ENCODE measurements around the gene PIPOX.

Gene PIPOX

DNA sequence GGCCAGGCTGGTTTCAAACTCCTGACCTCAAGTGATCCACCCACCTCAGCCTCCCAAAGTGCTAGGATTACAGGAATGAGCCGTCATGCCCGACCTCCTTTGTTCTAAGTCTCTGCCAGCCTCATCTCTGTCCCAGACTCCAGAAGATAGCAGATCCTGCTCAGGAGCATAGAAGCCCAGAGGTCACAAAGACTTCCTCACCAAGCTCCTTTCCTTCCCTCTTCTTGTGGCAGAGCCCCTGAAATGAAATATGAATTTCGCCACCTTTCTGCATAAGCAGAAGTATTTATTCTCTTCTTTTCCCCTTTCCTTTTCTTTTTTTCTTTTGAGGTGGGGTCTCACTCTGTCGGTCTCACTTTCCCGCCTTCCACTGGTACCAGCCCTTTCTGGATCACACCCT is 11.5 kb upstream of the PIPOX start:
- no peak overlapping the region for H3K9ac ChIP-seq (ENCODE audit: low read length)
- TF ChIP-seq EZH2 (optimal IDR thresholded peaks at IDR 0.05; ENCODE audit: low read depth, low read length) (no peak), EZH2phosphoT487 (IDR thresholded peaks at IDR 0.05; ENCODE audit: low read length) (no peak)
- TF ChIP-seq, protein P1, sequence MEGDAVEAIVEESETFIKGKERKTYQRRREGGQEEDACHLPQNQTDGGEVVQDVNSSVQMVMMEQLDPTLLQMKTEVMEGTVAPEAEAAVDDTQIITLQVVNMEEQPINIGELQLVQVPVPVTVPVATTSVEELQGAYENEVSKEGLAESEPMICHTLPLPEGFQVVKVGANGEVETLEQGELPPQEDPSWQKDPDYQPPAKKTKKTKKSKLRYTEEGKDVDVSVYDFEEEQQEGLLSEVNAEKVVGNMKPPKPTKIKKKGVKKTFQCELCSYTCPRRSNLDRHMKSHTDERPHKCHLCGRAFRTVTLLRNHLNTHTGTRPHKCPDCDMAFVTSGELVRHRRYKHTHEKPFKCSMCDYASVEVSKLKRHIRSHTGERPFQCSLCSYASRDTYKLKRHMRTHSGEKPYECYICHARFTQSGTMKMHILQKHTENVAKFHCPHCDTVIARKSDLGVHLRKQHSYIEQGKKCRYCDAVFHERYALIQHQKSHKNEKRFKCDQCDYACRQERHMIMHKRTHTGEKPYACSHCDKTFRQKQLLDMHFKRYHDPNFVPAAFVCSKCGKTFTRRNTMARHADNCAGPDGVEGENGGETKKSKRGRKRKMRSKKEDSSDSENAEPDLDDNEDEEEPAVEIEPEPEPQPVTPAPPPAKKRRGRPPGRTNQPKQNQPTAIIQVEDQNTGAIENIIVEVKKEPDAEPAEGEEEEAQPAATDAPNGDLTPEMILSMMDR (IDR thresholded peaks at IDR 0.05; ENCODE audit: low read length) = no peak
- H3K9me3 ChIP-seq (replicated peaks; ENCODE audit: insufficient read depth, low read length) = no peaks in the 10 kb centered on the region
- H3F3A ChIP-seq (ENCODE audit: insufficient read depth, low read length) = no peaks in the 10 kb centered on the region
- no peaks in the 10 kb centered on the region for H4K20me1 ChIP-seq (ENCODE audit: insufficient read depth, low read length)
- no peak overlapping the region for H3K4me3 ChIP-seq (ENCODE audit: low read length)
- H3K9me2 ChIP-seq (replicated peaks; ENCODE audit: insufficient read depth, low read length) = no peaks in the 10 kb centered on the region
- no peaks in the 10 kb centered on the region for H3K79me2 ChIP-seq (ENCODE audit: low read length)
- no peak overlapping the region for H3K27ac ChIP-seq (ENCODE audit: low read length)
- no peak for DNase-seq
- no peaks in the 10 kb centered on the region for H3K36me3 ChIP-seq (replicated peaks; ENCODE audit: insufficient read depth, low read length)
- no peak overlapping the region for H2AFZ ChIP-seq (ENCODE audit: low read length)
- no peak overlapping the region for H3K4me2 ChIP-seq (ENCODE audit: low read depth, low read length)
- H3K27me3 ChIP-seq (replicated peaks; ENCODE audit: insufficient read depth, low read length) = peaks cover 55% of the 10 kb centered on the region
- no peaks in the 10 kb centered on the region for H3K4me1 ChIP-seq (ENCODE audit: low read length)

DNA sequence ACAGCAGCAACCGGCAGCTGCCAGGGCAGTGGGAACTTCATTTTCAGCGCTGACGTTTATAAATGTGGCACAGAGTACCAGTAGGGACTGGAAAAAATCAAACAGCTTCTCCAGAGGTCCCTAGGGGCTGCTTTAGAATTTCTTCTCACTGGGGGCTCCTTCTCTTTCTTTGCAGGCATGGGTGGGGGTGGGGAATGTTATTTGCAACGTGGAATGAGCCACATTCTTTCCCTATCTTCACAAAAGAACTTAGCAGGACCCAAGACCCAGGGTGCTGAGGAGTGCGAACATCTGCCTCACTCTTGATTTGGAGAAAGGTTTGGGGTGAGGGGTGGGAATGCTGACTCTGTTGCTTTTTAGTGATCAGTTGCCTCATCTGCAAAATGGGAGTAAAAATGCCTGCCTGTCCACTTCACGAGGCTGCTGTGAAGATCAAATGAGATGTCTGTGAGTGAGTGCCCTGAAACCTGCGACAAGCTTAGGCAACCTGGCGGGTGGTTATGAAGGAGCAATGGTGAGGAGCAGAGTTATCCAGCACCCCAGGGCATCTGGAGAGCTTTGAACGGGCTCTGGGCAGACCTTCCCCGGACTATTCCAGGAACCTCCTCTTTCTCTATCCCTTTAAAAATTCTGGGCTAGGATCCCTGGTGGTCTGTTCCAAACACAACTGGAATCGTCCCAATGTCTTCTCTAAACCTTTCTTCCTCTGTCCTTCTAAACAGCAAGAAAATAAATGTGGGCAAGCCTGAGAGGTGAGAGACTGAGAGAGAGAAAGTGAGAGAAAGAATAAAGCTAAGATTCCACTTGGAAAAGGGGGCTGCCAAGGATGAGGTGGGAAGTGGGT is 10.7 kb upstream of the PIPOX start:
- Histone ChIP-seq H3K4me2 (ENCODE audit: low read depth, low read length) (no peak overlapping the region), H3K4me3 (ENCODE audit: low read length) (no peak overlapping the region), H3F3A (ENCODE audit: insufficient read depth, low read length) (no peaks in the 10 kb centered on the region), H3K9me3 (replicated peaks; ENCODE audit: insufficient read depth, low read length) (no peaks in the 10 kb centered on the region), H3K4me1 (ENCODE audit: low read length) (no peaks in the 10 kb centered on the region), H3K79me2 (ENCODE audit: low read length) (no peaks in the 10 kb centered on the region), H3K9ac (ENCODE audit: low read length) (no peak overlapping the region), H2AFZ (ENCODE audit: low read length) (no peak overlapping the region), H3K27ac (ENCODE audit: low read length) (no peak overlapping the region), H3K27me3 (replicated peaks; ENCODE audit: insufficient read depth, low read length) (peaks cover 52% of the 10 kb centered on the region), H4K20me1 (ENCODE audit: insufficient read depth, low read length) (no peaks in the 10 kb centered on the region), H3K36me3 (replicated peaks; ENCODE audit: insufficient read depth, low read length) (no peaks in the 10 kb centered on the region), H3K9me2 (replicated peaks; ENCODE audit: insufficient read depth, low read length) (no peaks in the 10 kb centered on the region)
- DNase-seq = no peak
- TF ChIP-seq EZH2 (optimal IDR thresholded peaks at IDR 0.05; ENCODE audit: low read depth, low read length) (no peak), EZH2phosphoT487 (IDR thresholded peaks at IDR 0.05; ENCODE audit: low read length) (no peak)
- TF ChIP-seq, protein P1 (IDR thresholded peaks at IDR 0.05; ENCODE audit: low read length) = no peak

GRCh38 chr17:29032857-29033197 is 10.1 kb upstream of the PIPOX start:
- H3K9ac ChIP-seq (ENCODE audit: low read length) = no peak overlapping the region
- no peak overlapping the region for H3K27ac ChIP-seq (ENCODE audit: low read length)
- no peaks in the 10 kb centered on the region for H4K20me1 ChIP-seq (ENCODE audit: insufficient read depth, low read length)
- no peak for DNase-seq
- H3K4me2 ChIP-seq (ENCODE audit: low read depth, low read length) = no peak overlapping the region
- H3K4me1 ChIP-seq (ENCODE audit: low read length) = no peaks in the 10 kb centered on the region
- no peaks in the 10 kb centered on the region for H3F3A ChIP-seq (ENCODE audit: insufficient read depth, low read length)
- H3K79me2 ChIP-seq (ENCODE audit: low read length) = no peaks in the 10 kb centered on the region
- no peaks in the 10 kb centered on the region for H3K9me2 ChIP-seq (replicated peaks; ENCODE audit: insufficient read depth, low read length)
- H3K9me3 ChIP-seq (replicated peaks; ENCODE audit: insufficient read depth, low read length) = no peaks in the 10 kb centered on the region
- TF ChIP-seq, protein P1 (IDR thresholded peaks at IDR 0.05; ENCODE audit: low read length) = no peak
- TF ChIP-seq EZH2 (optimal IDR thresholded peaks at IDR 0.05; ENCODE audit: low read depth, low read length) (no peak), EZH2phosphoT487 (IDR thresholded peaks at IDR 0.05; ENCODE audit: low read length) (no peak)
- no peak overlapping the region for H3K4me3 ChIP-seq (ENCODE audit: low read length)
- H3K36me3 ChIP-seq (replicated peaks; ENCODE audit: insufficient read depth, low read length) = no peaks in the 10 kb centered on the region
- no peak overlapping the region for H2AFZ ChIP-seq (ENCODE audit: low read length)
- H3K27me3 ChIP-seq (replicated peaks; ENCODE audit: insufficient read depth, low read length) = peaks cover 46% of the 10 kb centered on the region

Measured in MM.1S (cell line).